ENCODE data around the gene MBD5. TPM values are rescaled to one million over a fixed set of nuclear protein-coding genes. Genes with fewer than 3 reads are reported as not detected.

Gene MBD5
- polyA plus RNA-seq, 2 of the 4 experiments (the other 2 are of a cell fraction), result 5.4 to 24.1 TPM

DNA sequence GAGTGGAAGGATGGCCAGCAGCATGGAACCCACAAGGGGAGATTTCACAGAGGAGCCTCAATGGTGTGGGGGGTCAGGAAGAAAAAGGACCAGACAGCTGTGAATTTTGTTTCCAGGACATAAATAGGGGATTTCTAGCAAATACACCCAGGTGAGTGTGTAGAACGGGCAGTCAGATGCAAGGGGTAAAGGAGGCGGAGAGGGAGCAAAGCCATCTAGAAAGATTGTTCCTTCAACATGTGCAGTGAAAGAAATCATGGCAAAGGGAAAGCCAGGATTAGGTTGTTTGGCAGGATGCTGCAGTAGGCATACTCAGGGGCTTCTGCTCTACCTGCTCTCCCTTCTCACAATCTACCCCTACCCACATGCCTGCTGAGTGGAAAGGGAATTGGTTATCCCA, 504.2 kb downstream of the MBD5 start:
- POLR2A ChIA-PET, result no interaction called here
- DNase-seq (ENCODE audit: low read depth in 1 of 2, low spot score in 1 of 2) (no peak), FAIRE-seq (no peak), ATAC-seq (no peak)
- no peaks in the 10 kb centered on the region for H3K9me3 ChIP-seq
- CTCF ChIA-PET, result no interaction called here
- TF ChIP-seq, protein P1, sequence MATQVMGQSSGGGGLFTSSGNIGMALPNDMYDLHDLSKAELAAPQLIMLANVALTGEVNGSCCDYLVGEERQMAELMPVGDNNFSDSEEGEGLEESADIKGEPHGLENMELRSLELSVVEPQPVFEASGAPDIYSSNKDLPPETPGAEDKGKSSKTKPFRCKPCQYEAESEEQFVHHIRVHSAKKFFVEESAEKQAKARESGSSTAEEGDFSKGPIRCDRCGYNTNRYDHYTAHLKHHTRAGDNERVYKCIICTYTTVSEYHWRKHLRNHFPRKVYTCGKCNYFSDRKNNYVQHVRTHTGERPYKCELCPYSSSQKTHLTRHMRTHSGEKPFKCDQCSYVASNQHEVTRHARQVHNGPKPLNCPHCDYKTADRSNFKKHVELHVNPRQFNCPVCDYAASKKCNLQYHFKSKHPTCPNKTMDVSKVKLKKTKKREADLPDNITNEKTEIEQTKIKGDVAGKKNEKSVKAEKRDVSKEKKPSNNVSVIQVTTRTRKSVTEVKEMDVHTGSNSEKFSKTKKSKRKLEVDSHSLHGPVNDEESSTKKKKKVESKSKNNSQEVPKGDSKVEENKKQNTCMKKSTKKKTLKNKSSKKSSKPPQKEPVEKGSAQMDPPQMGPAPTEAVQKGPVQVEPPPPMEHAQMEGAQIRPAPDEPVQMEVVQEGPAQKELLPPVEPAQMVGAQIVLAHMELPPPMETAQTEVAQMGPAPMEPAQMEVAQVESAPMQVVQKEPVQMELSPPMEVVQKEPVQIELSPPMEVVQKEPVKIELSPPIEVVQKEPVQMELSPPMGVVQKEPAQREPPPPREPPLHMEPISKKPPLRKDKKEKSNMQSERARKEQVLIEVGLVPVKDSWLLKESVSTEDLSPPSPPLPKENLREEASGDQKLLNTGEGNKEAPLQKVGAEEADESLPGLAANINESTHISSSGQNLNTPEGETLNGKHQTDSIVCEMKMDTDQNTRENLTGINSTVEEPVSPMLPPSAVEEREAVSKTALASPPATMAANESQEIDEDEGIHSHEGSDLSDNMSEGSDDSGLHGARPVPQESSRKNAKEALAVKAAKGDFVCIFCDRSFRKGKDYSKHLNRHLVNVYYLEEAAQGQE (IDR thresholded peaks at IDR 0.05), result no peak
- no peak for TF ChIP-seq ZC3H11A (IDR thresholded peaks at IDR 0.05)
- no peak overlapping the region for H3K27ac ChIP-seq
- no peak overlapping the region for H3K4me2 ChIP-seq
- no peak overlapping the region for H3K4me3 ChIP-seq
- 49% methylated on average over 2 of the region's 2 CpGs for WGBS (ENCODE audit: missing lambda C conversion rate)
- no peaks in the 10 kb centered on the region for H3K4me1 ChIP-seq

DNA sequence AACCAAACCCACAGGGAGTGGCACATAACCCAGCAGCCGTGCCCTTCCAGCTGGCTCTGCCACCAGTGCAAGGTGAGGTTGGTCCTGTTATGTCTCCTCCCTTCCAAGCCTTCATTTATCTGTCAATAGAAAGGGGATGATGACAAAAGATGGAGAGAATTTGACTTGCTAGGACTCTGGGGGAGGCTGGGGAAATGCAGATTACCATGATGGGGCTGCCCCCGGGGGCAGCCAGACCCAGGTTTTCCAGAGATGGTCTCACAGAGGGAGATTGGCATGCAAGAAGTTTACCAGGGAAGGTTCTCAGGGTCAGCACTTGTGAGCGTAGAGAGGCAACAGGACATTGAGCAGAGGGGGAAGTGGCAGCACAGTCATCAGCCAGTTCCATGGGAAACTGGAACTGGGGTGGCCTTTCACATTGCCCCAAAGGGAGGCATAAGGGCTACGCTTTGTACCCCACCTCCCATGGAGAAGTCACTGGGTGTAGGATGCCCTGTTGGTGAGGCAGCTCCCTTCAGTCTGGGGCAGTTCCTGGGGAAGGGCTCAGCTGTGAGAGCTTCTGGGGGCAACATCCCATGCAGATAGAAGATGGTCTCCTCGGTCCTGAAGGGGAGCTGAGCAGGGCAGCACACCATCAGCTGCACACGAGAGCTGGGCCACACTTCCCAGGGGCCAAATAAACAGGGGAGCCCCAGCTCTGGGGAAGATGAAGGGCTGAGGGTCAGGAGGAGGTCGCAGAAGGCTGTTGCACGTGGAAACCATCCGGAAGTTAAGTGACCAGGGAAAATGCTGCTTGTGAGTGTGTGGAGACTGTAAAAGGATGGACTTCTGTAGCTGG, 505.8 kb downstream of the MBD5 start:
- no peak overlapping the region for H3K4me2 ChIP-seq

DNA sequence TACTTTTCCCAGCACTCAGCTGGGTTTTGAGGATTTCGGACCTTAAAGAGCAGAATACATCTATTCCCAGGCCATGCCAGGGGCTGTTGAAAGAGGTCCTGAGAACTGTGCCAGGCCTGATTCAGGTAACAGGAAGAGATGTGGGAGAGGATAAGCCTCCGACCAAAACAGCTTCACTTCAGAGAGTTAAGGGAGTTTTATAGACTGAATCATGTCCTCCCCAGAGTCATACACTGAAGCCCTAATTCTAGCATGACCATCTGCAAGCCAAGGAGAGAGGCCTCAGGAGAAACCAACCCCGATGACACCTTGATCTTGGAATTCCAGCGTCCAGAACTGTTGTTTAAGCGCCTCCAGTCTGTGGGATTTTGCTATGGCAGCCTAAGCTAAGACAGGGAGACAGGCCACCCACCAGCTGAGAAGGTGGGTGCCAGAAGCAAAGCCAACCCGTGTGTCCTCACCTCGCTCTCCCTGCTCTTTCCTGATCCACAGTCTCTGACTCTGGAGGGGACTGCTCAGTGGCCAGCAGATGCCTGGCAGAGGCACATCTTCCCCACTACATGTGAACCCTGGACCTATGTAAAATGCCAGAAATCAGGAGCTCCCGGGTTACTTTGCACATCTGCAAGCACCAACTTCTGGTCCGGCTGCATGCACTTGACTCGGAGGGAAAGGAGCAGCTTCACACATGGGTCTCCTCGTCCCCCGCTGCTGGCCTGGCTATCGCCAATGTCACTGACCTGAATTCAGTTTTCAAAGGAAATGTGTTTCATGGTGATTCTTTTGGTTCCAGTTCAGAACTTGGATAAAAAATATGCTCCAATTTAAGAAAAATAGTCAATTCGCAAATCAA, 506.8 kb downstream of the MBD5 start:
- ATAC-seq, result no peak
- POLR2A ChIA-PET, result no interaction called here

More for the DNA sequence above, 505.8 kb downstream of the MBD5 start:
- Histone ChIP-seq H3K27ac (no peak overlapping the region), H3K4me1 (no peaks in the 10 kb centered on the region), H3K4me3 (no peak overlapping the region), H3K9me3 (no peaks in the 10 kb centered on the region)
- DNase-seq (ENCODE audit: low read depth in 1 of 2, low spot score in 1 of 2) (no peak), FAIRE-seq (no peak), ATAC-seq (no peak)
- POLR2A ChIA-PET, result no interaction called here
- WGBS (ENCODE audit: missing lambda C conversion rate), result 31% methylated on average over 7 of the region's 9 CpGs
- CTCF ChIA-PET, result interaction anchor here (1.2 kb wide), 1 partner anchor 17 kb away, joined by 4 read pairs; no protein-coding TSS in a partner anchor
- no peak for TF ChIP-seq NR3C1 (IDR thresholded peaks at IDR 0.05)
- TF ChIP-seq POLR2A (IDR thresholded peaks at IDR 0.05; ENCODE audit: low read length), result no peak
- no peak for TF ChIP-seq RARB (CRISPR knock-in tag; IDR thresholded peaks at IDR 0.05)
- TF ChIP-seq FOSB (CRISPR knock-in tag; IDR thresholded peaks at IDR 0.05), result no peak
- TF ChIP-seq NFE2L2 (conservative IDR thresholded peaks at IDR 0.05; ENCODE audit: low read length), result no peak

DNA sequence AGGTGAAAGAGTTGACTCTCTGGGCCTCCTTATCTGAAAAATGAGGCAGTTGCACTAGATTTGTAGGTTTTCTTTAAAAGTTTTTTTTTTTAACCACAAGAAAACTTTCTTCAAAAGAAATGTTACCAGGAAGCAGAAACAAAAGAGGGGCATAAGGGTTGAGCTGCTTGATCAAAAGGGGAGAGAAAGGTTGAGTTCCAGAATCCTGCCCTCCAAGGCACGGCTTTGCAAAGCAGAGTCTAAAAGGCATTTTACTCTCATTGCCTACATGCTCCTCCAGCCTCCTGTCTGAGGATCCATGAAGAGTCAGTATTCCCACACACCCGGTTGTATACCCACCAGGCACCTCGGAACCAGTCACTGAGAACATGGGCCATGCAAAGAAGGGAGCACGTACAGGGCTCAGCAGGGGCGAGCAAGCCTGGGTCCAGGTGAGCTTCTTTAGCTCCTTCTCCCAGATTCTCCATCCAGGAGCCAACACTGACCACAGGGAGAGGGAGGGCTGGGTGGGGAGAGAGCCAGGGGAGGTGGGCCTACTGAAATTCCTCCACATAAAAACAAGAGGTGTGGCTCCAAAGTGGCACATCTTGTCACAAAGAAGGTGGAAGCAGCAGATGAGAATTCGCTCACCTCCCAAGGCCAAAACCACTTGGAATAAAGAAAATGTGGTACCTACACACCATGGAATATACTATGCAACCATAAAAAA, 507.6 kb downstream of the MBD5 start:
- Histone ChIP-seq H3K4me3 (no peak overlapping the region), H3K4me1 (no peaks in the 10 kb centered on the region), H3K27ac (no peak overlapping the region), H3K9me3 (no peaks in the 10 kb centered on the region), H3K4me2 (no peak overlapping the region)
- FAIRE-seq, result no peak
- no peak for ATAC-seq
- CTCF ChIA-PET, result interaction anchor here (0.6 to 1.2 kb wide), 2 partner anchors 19 to 591 kb away, joined by 3 to 4 read pairs; no protein-coding TSS in a partner anchor
- TF ChIP-seq ESRRA (IDR thresholded peaks at IDR 0.05; ENCODE audit: borderline replicate concordance, low read length), result no peak
- TF ChIP-seq SMC3 (IDR thresholded peaks at IDR 0.05), result no peak
- TF ChIP-seq GATA3 (IDR thresholded peaks at IDR 0.05; ENCODE audit: borderline replicate concordance), result no peak
- no peak for TF ChIP-seq PHF8 (IDR thresholded peaks at IDR 0.05; ENCODE audit: borderline replicate concordance, low read depth)
- TF ChIP-seq EP300 (IDR thresholded peaks at IDR 0.05), result no peak
- no peak for TF ChIP-seq ZC3H11A (IDR thresholded peaks at IDR 0.05)
- no peak for TF ChIP-seq MAFK (IDR thresholded peaks at IDR 0.05; ENCODE audit: partially characterized antibody)
- TF ChIP-seq KDM1A (IDR thresholded peaks at IDR 0.05; ENCODE audit: low read depth), result no peak
- TF ChIP-seq HDAC2 (IDR thresholded peaks at IDR 0.05), result no peak
- no peak for DNase-seq (ENCODE audit: low read depth in 1 of 2, low spot score in 1 of 2)
- 61% methylated on average over 6 of the region's 6 CpGs for WGBS (ENCODE audit: missing lambda C conversion rate)
- POLR2A ChIA-PET, result no interaction called here

More for the DNA sequence above, 506.8 kb downstream of the MBD5 start:
- Histone ChIP-seq H3K27ac (no peak overlapping the region), H3K4me1 (no peaks in the 10 kb centered on the region), H3K4me3 (no peak overlapping the region), H3K4me2 (no peak overlapping the region), H3K9me3 (no peaks in the 10 kb centered on the region)
- TF ChIP-seq, protein P2, sequence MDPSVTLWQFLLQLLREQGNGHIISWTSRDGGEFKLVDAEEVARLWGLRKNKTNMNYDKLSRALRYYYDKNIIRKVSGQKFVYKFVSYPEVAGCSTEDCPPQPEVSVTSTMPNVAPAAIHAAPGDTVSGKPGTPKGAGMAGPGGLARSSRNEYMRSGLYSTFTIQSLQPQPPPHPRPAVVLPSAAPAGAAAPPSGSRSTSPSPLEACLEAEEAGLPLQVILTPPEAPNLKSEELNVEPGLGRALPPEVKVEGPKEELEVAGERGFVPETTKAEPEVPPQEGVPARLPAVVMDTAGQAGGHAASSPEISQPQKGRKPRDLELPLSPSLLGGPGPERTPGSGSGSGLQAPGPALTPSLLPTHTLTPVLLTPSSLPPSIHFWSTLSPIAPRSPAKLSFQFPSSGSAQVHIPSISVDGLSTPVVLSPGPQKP (IDR thresholded peaks at IDR 0.05; ENCODE audit: low read depth, low read length), result no peak
- TF ChIP-seq SREBF2 (IDR thresholded peaks at IDR 0.05), result no peak
- FAIRE-seq (no peak), DNase-seq (ENCODE audit: low read depth in 1 of 2, low spot score in 1 of 2) (no peak)
- WGBS (ENCODE audit: missing lambda C conversion rate), result 61% methylated on average over 13 of the region's 14 CpGs
- CTCF ChIA-PET, result interaction anchor here (1.2 kb wide), 1 partner anchor 18 kb away, joined by 4 read pairs; no protein-coding TSS in a partner anchor

All from A549 (cell line).